Measurements from ENCODE around the gene PPP6C.

GRCh38 chr9:125146247-125146646 is 43.4 kb downstream of the PPP6C start:
- TF ChIP-seq EP300 (IDR thresholded peaks at IDR 0.05; ENCODE audit: borderline replicate concordance) (no peak), YY1 (IDR thresholded peaks at IDR 0.05; ENCODE audit: low read depth) (no peak), MAX (IDR thresholded peaks at IDR 0.05) (no peak)

Measured in Ishikawa (cell line).